Vagina (tissue), 2 donors: ENCODE measurements around the gene DHX8.

Experiments
- POLR2A ChIP-seq, 2 donors: fragments of 450-650 bp; IDR thresholded peaks; one replicate each; pipeline ENCODE4 v1.6.1; 2017; ENCODE audit warnings: antibody characterized with exemption in 2 of 2, mild to moderate bottlenecking in 2 of 2, moderate library complexity in 2 of 2
- POLR2AphosphoS5 ChIP-seq, 2 donors: sonication (generic); formaldehyde crosslinking; IDR thresholded peaks; one replicate each; pipeline ENCODE4 v1.9.0; 2017; ENCODE audit warnings: antibody characterized with exemption in 2 of 2, mild to moderate bottlenecking in 2 of 2, low read depth in 1 of 2; ENCODE audit not compliant: insufficient read depth in 1 of 2
- TF ChIP-seq, protein P1 (sequence below), 3 experiments: fragments of 450-650 bp in 2 of 3; fragments of 200-600 bp in 1 of 3; sonication (generic) in 1 of 3; IDR thresholded peaks; one replicate each; pipeline ENCODE4 v1.5.1; 2017 to 2019; ENCODE audit warnings: antibody characterized with exemption in 3 of 3, mild to moderate bottlenecking in 2 of 3, moderate library complexity in 2 of 3

DNA sequence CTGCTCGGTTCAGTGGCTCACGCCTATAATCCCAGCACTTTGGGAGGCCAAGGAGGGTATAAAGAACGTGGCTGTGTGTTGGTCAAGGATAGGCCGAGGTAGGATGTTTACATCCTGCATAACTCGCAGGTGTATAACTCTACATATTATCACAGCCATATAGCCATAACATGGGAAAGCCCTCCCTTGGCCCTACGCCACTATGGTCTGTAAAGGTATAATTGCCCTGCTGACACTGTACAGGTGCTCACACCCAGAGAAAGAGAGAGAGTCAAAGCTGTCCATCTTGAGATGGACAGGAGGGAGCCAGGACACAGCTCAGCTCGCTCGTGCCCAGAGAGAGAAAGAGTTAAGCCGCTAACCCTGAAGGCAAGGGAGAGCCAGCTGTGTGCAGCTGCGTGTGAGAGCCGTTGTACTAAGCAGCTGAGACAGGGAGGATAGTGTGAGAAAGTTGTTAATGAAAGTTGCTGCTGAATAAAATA, 30.4 kb upstream of the DHX8 start:
- TF ChIP-seq, protein P1, sequence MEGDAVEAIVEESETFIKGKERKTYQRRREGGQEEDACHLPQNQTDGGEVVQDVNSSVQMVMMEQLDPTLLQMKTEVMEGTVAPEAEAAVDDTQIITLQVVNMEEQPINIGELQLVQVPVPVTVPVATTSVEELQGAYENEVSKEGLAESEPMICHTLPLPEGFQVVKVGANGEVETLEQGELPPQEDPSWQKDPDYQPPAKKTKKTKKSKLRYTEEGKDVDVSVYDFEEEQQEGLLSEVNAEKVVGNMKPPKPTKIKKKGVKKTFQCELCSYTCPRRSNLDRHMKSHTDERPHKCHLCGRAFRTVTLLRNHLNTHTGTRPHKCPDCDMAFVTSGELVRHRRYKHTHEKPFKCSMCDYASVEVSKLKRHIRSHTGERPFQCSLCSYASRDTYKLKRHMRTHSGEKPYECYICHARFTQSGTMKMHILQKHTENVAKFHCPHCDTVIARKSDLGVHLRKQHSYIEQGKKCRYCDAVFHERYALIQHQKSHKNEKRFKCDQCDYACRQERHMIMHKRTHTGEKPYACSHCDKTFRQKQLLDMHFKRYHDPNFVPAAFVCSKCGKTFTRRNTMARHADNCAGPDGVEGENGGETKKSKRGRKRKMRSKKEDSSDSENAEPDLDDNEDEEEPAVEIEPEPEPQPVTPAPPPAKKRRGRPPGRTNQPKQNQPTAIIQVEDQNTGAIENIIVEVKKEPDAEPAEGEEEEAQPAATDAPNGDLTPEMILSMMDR (IDR thresholded peaks at IDR 0.05): no peak
- TF ChIP-seq POLR2A (IDR thresholded peaks at IDR 0.05): no peak
- TF ChIP-seq POLR2AphosphoS5 (IDR thresholded peaks at IDR 0.05; ENCODE audit: insufficient read depth in 1 of 2, low read depth in 1 of 2): no peak
